Measurements from ENCODE around the gene BLACAT1.

GRCh38 chr1:205441318-205441633, 14.6 kb downstream of the BLACAT1 start:
- TF ChIP-seq EZH2 (IDR thresholded peaks at IDR 0.05; ENCODE audit: borderline replicate concordance, insufficient read depth, low read length, poor library complexity, severe bottlenecking) (no peak), POLR2AphosphoS5 (IDR thresholded peaks at IDR 0.05) (no peak), CTCF (IDR thresholded peaks at IDR 0.05; ENCODE audit: poor library complexity, severe bottlenecking) (no peak), SMC3 (conservative IDR thresholded peaks at IDR 0.05; ENCODE audit: poor library complexity) (no peak)
